ENCODE measurements around the gene CEACAM16.
A peak's percentile ranks its signal among the peaks of the same experiment; 100 is the strongest.
"Not testable (repeated sequence)": the region's sequence is repeated elsewhere in the genome, so short reads cannot be mapped to it uniquely, and the experiment has no call there.

Gene CEACAM16

GRCh38 chr19:44718441-44719261 lies 19.7 kb downstream of the CEACAM16 start:
- no peaks in the 10 kb centered on the region for H3K36me3 ChIP-seq (ENCODE audit: control insufficient read depth in 2 of 2, insufficient read depth in 2 of 2, low read length in 2 of 2)
- H3K4me3 ChIP-seq (ENCODE audit: low read length in 2 of 2) = peak overlapping the region in 1 of 2 donors; percentile 22
- H3K27ac ChIP-seq (ENCODE audit: low read length) = no peak overlapping the region
- H3K4me1 ChIP-seq (ENCODE audit: control insufficient read depth, insufficient read depth, low read length) = peaks cover 18% of the 10 kb centered on the region
- H3K27me3 ChIP-seq (ENCODE audit: control insufficient read depth in 1 of 2, insufficient read depth in 2 of 2, low read length in 2 of 2) = no peaks in the 10 kb centered on the region
- H3K9me3 ChIP-seq (ENCODE audit: control insufficient read depth in 2 of 2, low read length in 2 of 2) = peaks cover 0 to 8% of the 10 kb centered on the region in 2 donors
- H3K9ac ChIP-seq (ENCODE audit: low read length in 2 of 2) = peak overlapping the region; percentile 13 to 15

GRCh38 chr19:44719262-44719701 lies 20.3 kb downstream of the CEACAM16 start:
- Histone ChIP-seq H3K36me3 (ENCODE audit: control insufficient read depth in 2 of 2, insufficient read depth in 2 of 2, low read length in 2 of 2) (no peaks in the 10 kb centered on the region), H3K4me3 (ENCODE audit: low read length in 2 of 2) (no peak overlapping the region), H3K27ac (ENCODE audit: low read length) (no peak overlapping the region), H3K4me1 (ENCODE audit: control insufficient read depth, insufficient read depth, low read length) (peaks cover 18% of the 10 kb centered on the region), H3K9me3 (ENCODE audit: control insufficient read depth in 2 of 2, low read length in 2 of 2) (peaks cover 0 to 8% of the 10 kb centered on the region in 2 donors), H3K27me3 (ENCODE audit: control insufficient read depth in 1 of 2, insufficient read depth in 2 of 2, low read length in 2 of 2) (no peaks in the 10 kb centered on the region), H3K9ac (ENCODE audit: low read length in 2 of 2) (peak overlapping the region in 1 of 2 donors; percentile 13)

- H3K9ac ChIP-seq (ENCODE audit: low read length in 2 of 2); H3K36me3 ChIP-seq (ENCODE audit: control insufficient read depth in 2 of 2, insufficient read depth in 2 of 2, low read length in 2 of 2); H3K27ac ChIP-seq (ENCODE audit: low read length); H3K4me3 ChIP-seq (ENCODE audit: low read length in 2 of 2); H3K27me3 ChIP-seq (ENCODE audit: control insufficient read depth in 1 of 2, insufficient read depth in 2 of 2, low read length in 2 of 2); H3K9me3 ChIP-seq (ENCODE audit: control insufficient read depth in 2 of 2, low read length in 2 of 2): not testable (repeated sequence)
- peaks cover 18% of the 10 kb centered on the region for H3K4me1 ChIP-seq (ENCODE audit: control insufficient read depth, insufficient read depth, low read length)
These were observed 21.4 kb downstream of the CEACAM16 start for GRCh38 chr19:44720396-44720795.

- Histone ChIP-seq H3K4me1 (ENCODE audit: control insufficient read depth, insufficient read depth, low read length) (peaks cover 18% of the 10 kb centered on the region), H3K27ac (ENCODE audit: low read length) (no peak overlapping the region), H3K9me3 (ENCODE audit: control insufficient read depth in 2 of 2, low read length in 2 of 2) (no peaks in the 10 kb centered on the region), H3K27me3 (ENCODE audit: control insufficient read depth in 1 of 2, insufficient read depth in 2 of 2, low read length in 2 of 2) (peaks cover 0 to 2% of the 10 kb centered on the region in 2 donors), H3K4me3 (ENCODE audit: low read length in 2 of 2) (no peak overlapping the region), H3K36me3 (ENCODE audit: control insufficient read depth in 2 of 2, insufficient read depth in 2 of 2, low read length in 2 of 2) (no peaks in the 10 kb centered on the region), H3K9ac (ENCODE audit: low read length in 2 of 2) (no peak overlapping the region)
These were observed 22.0 kb downstream of the CEACAM16 start for GRCh38 chr19:44720945-44721344.

GRCh38 chr19:44721369-44721768 lies 22.4 kb downstream of the CEACAM16 start:
- H3K9ac ChIP-seq (ENCODE audit: low read length in 2 of 2); H3K36me3 ChIP-seq (ENCODE audit: control insufficient read depth in 2 of 2, insufficient read depth in 2 of 2, low read length in 2 of 2); H3K27me3 ChIP-seq (ENCODE audit: control insufficient read depth in 1 of 2, insufficient read depth in 2 of 2, low read length in 2 of 2); H3K9me3 ChIP-seq (ENCODE audit: control insufficient read depth in 2 of 2, low read length in 2 of 2); H3K4me3 ChIP-seq (ENCODE audit: low read length in 2 of 2); H3K27ac ChIP-seq (ENCODE audit: low read length): not testable (repeated sequence)
- peaks cover 18% of the 10 kb centered on the region for H3K4me1 ChIP-seq (ENCODE audit: control insufficient read depth, insufficient read depth, low read length)

GRCh38 chr19:44722131-44723121 lies 23.5 kb downstream of the CEACAM16 start:
- no peak overlapping the region for H3K9ac ChIP-seq (ENCODE audit: low read length in 2 of 2)
- H3K4me1 ChIP-seq (ENCODE audit: control insufficient read depth, insufficient read depth, low read length) = peaks cover 18% of the 10 kb centered on the region
- H3K4me3 ChIP-seq (ENCODE audit: low read length in 2 of 2) = no peak overlapping the region
- no peaks in the 10 kb centered on the region for H3K36me3 ChIP-seq (ENCODE audit: control insufficient read depth in 2 of 2, insufficient read depth in 2 of 2, low read length in 2 of 2)
- H3K27ac ChIP-seq (ENCODE audit: low read length) = no peak overlapping the region
- H3K9me3 ChIP-seq (ENCODE audit: control insufficient read depth in 2 of 2, low read length in 2 of 2) = no peaks in the 10 kb centered on the region
- peaks cover 0 to 2% of the 10 kb centered on the region in 2 donors for H3K27me3 ChIP-seq (ENCODE audit: control insufficient read depth in 1 of 2, insufficient read depth in 2 of 2, low read length in 2 of 2)

- peaks cover 0 to 2% of the 10 kb centered on the region in 2 donors for H3K27me3 ChIP-seq (ENCODE audit: control insufficient read depth in 1 of 2, insufficient read depth in 2 of 2, low read length in 2 of 2)
- H3K4me3 ChIP-seq (ENCODE audit: low read length in 2 of 2) = no peak overlapping the region
- no peak overlapping the region for H3K27ac ChIP-seq (ENCODE audit: low read length)
- H3K9me3 ChIP-seq (ENCODE audit: control insufficient read depth in 2 of 2, low read length in 2 of 2) = no peaks in the 10 kb centered on the region
- H3K9ac ChIP-seq (ENCODE audit: low read length in 2 of 2) = no peak overlapping the region
- H3K36me3 ChIP-seq (ENCODE audit: control insufficient read depth in 2 of 2, insufficient read depth in 2 of 2, low read length in 2 of 2) = no peaks in the 10 kb centered on the region
- peaks cover 17% of the 10 kb centered on the region for H3K4me1 ChIP-seq (ENCODE audit: control insufficient read depth, insufficient read depth, low read length)
These were observed 24.5 kb downstream of the CEACAM16 start for GRCh38 chr19:44723299-44723951.

- Histone ChIP-seq H3K4me3 (ENCODE audit: low read length in 2 of 2) (no peak overlapping the region), H3K27ac (ENCODE audit: low read length) (no peak overlapping the region), H3K9ac (ENCODE audit: low read length in 2 of 2) (no peak overlapping the region), H3K27me3 (ENCODE audit: control insufficient read depth in 1 of 2, insufficient read depth in 2 of 2, low read length in 2 of 2) (peaks cover 0 to 2% of the 10 kb centered on the region in 2 donors), H3K36me3 (ENCODE audit: control insufficient read depth in 2 of 2, insufficient read depth in 2 of 2, low read length in 2 of 2) (no peaks in the 10 kb centered on the region), H3K9me3 (ENCODE audit: control insufficient read depth in 2 of 2, low read length in 2 of 2) (no peaks in the 10 kb centered on the region), H3K4me1 (ENCODE audit: control insufficient read depth, insufficient read depth, low read length) (peaks cover 12% of the 10 kb centered on the region)
These were observed 25.0 kb downstream of the CEACAM16 start for GRCh38 chr19:44723952-44724319.

- peaks cover 7% of the 10 kb centered on the region for H3K4me1 ChIP-seq (ENCODE audit: control insufficient read depth, insufficient read depth, low read length)
- no peak overlapping the region for H3K27ac ChIP-seq (ENCODE audit: low read length)
- H3K9ac ChIP-seq (ENCODE audit: low read length in 2 of 2) = no peak overlapping the region
- no peak overlapping the region for H3K4me3 ChIP-seq (ENCODE audit: low read length in 2 of 2)
- H3K9me3 ChIP-seq (ENCODE audit: control insufficient read depth in 2 of 2, low read length in 2 of 2) = no peaks in the 10 kb centered on the region
- H3K27me3 ChIP-seq (ENCODE audit: control insufficient read depth in 1 of 2, insufficient read depth in 2 of 2, low read length in 2 of 2) = peaks cover 0 to 2% of the 10 kb centered on the region in 2 donors
- H3K36me3 ChIP-seq (ENCODE audit: control insufficient read depth in 2 of 2, insufficient read depth in 2 of 2, low read length in 2 of 2) = no peaks in the 10 kb centered on the region
These were observed 26.3 kb downstream of the CEACAM16 start for GRCh38 chr19:44725251-44725650.

- no peak overlapping the region for H3K4me3 ChIP-seq (ENCODE audit: low read length in 2 of 2)
- H3K9ac ChIP-seq (ENCODE audit: low read length in 2 of 2) = no peak overlapping the region
- no peaks in the 10 kb centered on the region for H3K9me3 ChIP-seq (ENCODE audit: control insufficient read depth in 2 of 2, low read length in 2 of 2)
- peaks cover 0 to 2% of the 10 kb centered on the region in 2 donors for H3K27me3 ChIP-seq (ENCODE audit: control insufficient read depth in 1 of 2, insufficient read depth in 2 of 2, low read length in 2 of 2)
- no peak overlapping the region for H3K27ac ChIP-seq (ENCODE audit: low read length)
- H3K36me3 ChIP-seq (ENCODE audit: control insufficient read depth in 2 of 2, insufficient read depth in 2 of 2, low read length in 2 of 2) = no peaks in the 10 kb centered on the region
- H3K4me1 ChIP-seq (ENCODE audit: control insufficient read depth, insufficient read depth, low read length) = peaks cover 7% of the 10 kb centered on the region
These were observed 26.7 kb downstream of the CEACAM16 start for GRCh38 chr19:44725684-44726083.
